Common myeloid progenitor, CD34-positive (primary cell): Measurements from ENCODE around the gene NFKBIZ.

Experiments used
- CTCF ChIA-PET: fragments of 350-600 bp; sonication (Branson Sonifier 250); formaldehyde crosslinking; loops from one replicate; lab custom pipeline; 2021; ENCODE audit warnings: antibody characterized with exemption; lab: Charles Lee
- POLR2A ChIA-PET: fragments of 350-600 bp; sonication (Branson Sonifier 250); formaldehyde crosslinking; loops from one replicate; lab custom pipeline; 2021; ENCODE audit warnings: antibody characterized with exemption; lab: Charles Lee
- DNase-seq, 3 donors: peaks; one replicate each; pipeline versions ENCODE4 v3.0.0 to v3.0.0-alpha.2; 2013
- H3K27ac ChIP-seq, 2 experiments: 1 replicate in 1 of 2; 2 replicates in 1 of 2; pipeline ENCODE4 v1.7.0; 2013; ENCODE audit warnings: inconsistent platforms in 2 of 2, low read length in 2 of 2, mild to moderate bottlenecking in 2 of 2, low read depth in 1 of 2, moderate library complexity in 1 of 2; ENCODE audit not compliant: severe bottlenecking in 2 of 2, insufficient read depth in 1 of 2, poor library complexity in 1 of 2
- H3K27me3 ChIP-seq, 5 experiments: replicated peaks in 2 of 5; 1 replicate in 3 of 5; 2 replicates in 2 of 5; pipeline versions ENCODE4 v1.6.1 to v1.7.0; 2013; ENCODE audit warnings: low read length in 4 of 5, mild to moderate bottlenecking in 2 of 5, moderate library complexity in 2 of 5, inconsistent platforms in 1 of 5; ENCODE audit not compliant: insufficient read depth in 5 of 5, control insufficient read depth in 4 of 5
- H3K36me3 ChIP-seq, 4 experiments: 1 replicate in 2 of 4; 2 replicates in 2 of 4; pipeline versions ENCODE4 v1.6.1 to v1.7.0; 2013; ENCODE audit warnings: low read length in 3 of 4, control low read depth in 1 of 4, mild to moderate bottlenecking in 1 of 4; ENCODE audit not compliant: control insufficient read depth in 4 of 4, insufficient read depth in 4 of 4
- H3K4me1 ChIP-seq, 4 experiments: 1 replicate in 3 of 4; 2 replicates in 1 of 4; pipeline versions ENCODE4 v1.6.1 to v1.7.1; 2013; ENCODE audit warnings: low read length in 3 of 4, mild to moderate bottlenecking in 3 of 4, control low read depth in 1 of 4, inconsistent platforms in 1 of 4, moderate library complexity in 1 of 4; ENCODE audit not compliant: control insufficient read depth in 4 of 4, insufficient read depth in 4 of 4; ENCODE audit errors: control extremely low read depth in 1 of 4
- H3K4me3 ChIP-seq, 7 experiments: 1 replicate in 4 of 7; 2 replicates in 3 of 7; pipeline versions ENCODE4 v1.5.1 to v1.7.0; 2013; ENCODE audit warnings: mild to moderate bottlenecking in 7 of 7, low read length in 6 of 7, moderate library complexity in 6 of 7, inconsistent platforms in 2 of 7, low read depth in 2 of 7, control low read depth in 1 of 7; ENCODE audit not compliant: insufficient read depth in 4 of 7, control insufficient read depth in 1 of 7; ENCODE audit errors: extremely low read depth in 1 of 7
- H3K9me3 ChIP-seq, 5 experiments: 1 replicate in 4 of 5; 2 replicates in 1 of 5; pipeline versions ENCODE4 v1.6.1 to v1.7.1; 2013; ENCODE audit warnings: low read length in 4 of 5, mild to moderate bottlenecking in 2 of 5, inconsistent platforms in 1 of 5, low read depth in 1 of 5, moderate library complexity in 1 of 5; ENCODE audit not compliant: control insufficient read depth in 4 of 5, insufficient read depth in 2 of 5; ENCODE audit errors: control extremely low read depth in 1 of 5
- WGBS: methylation state at CpG from one replicate; pipeline ENCODE4 v1.1.5; 2013; ENCODE audit not compliant: insufficient coverage; 5-methylcytosine and 5-hydroxymethylcytosine counted together

NFKBIZ gene

GRCh38 chr3:101814835-101815234, 34.5 kb upstream of the NFKBIZ start:
- POLR2A ChIA-PET: interaction anchor here (0.6 to 1.7 kb wide), 2 partner anchors 29 to 35 kb away, joined by 7 to 11 read pairs; partner anchors contain the start of gene NFKBIZ

DNA sequence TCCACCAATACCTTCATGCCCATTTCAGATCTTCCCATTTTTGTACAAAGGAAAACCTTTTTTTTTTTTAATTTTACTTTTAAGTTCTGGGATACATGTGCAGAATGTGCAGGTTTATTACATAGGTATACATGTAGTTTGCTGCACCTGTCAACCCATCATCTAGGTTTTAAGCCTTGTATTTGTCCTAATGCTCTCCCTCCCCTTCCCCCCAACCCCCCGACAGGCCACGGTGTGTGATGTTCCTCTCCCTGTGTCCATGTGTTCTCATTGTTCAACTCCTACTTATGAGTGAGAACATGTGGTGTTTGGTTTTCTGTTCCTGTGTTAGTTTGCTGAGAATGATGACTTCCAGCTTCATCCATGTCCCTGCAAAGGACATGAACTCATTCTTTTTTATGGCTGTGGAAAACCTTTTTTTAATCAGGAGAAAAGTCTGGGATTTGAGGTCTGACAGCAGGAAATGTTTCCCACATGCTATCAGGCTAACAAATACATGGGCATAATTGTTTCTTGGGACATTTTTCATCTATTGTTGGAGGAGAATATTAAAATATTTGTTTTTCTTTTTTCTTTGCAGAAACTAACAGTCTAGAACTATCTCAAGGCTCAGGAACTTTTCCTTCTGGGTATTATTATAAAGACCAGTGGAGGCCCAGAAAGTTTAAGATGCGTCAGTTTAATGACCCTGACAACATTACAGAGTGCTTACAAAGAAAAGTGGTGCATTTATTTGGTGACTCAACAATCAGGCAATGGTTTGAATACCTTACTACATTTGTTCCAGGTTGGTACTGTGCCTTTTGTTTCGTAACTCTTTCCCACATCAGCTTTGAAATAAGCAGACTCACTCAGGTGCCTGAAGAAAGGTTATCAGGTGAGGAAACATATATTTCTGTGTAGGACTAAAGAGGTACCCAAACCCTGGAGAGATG, 32.8 kb upstream of the NFKBIZ start:
- 100% methylated on average over 1 of the region's 4 CpGs for WGBS
- Histone ChIP-seq H3K4me3 (no peak overlapping the region), H3K9me3 (no peaks in the 10 kb centered on the region), H3K27me3 (no peaks in the 10 kb centered on the region), H3K36me3 (peaks cover 3 to 7% (median 3%) of the 10 kb centered on the region in 4 experiments), H3K27ac (no peak overlapping the region), H3K4me1 (peaks cover 0 to 31% (median 3%) of the 10 kb centered on the region in 4 experiments)
- ChIA-PET POLR2A (no interaction called here), CTCF (interaction anchor here (0.8 to 4.2 kb wide), 6 partner anchors 31 to 412 kb away, joined by 3 to 47 read pairs (median 4); no protein-coding TSS in a partner anchor)
- DNase-seq: no peak

More at GRCh38 chr3:101814835-101815234, 34.5 kb upstream of the NFKBIZ start:
- Histone ChIP-seq H3K4me3 (no peak overlapping the region), H3K27me3 (no peaks in the 10 kb centered on the region), H3K36me3 (peaks cover 0 to 7% (median 0%) of the 10 kb centered on the region in 4 experiments), H3K27ac (no peak overlapping the region), H3K4me1 (peaks cover 2 to 42% (median 10%) of the 10 kb centered on the region in 4 experiments), H3K9me3 (no peaks in the 10 kb centered on the region)
- 83% methylated on average over 3 of the region's 3 CpGs for WGBS
- DNase-seq: peak in 1 of 3 donors; percentile 62
- CTCF ChIA-PET: interaction anchor here (0.6 to 16.9 kb wide), 17 partner anchors 7 to 719 kb away, joined by 3 to 414 read pairs (median 5); partner anchors contain the start of gene NFKBIZ

DNA sequence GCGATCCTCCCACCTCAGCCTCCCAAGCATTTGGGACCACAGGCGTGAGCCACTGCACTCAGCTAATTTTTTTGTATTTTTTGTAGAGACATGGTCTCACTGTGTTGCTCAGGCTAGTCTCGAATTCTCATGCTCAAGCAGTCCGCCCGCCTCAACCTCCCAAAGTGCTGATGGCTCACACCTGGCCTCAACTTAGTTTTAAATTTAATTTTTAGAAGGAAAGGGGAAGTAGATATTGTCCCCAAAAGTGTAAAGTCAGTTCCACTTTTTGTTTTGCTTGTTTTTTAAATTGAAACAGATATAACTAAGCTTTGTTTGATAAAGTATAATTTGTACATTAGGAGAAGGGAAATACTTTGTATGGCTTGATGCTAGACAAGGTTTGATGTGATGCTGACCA, 31.3 kb upstream of the NFKBIZ start:
- Histone ChIP-seq H3K27ac (peak overlapping the region in 1 of 2 experiments; percentile 40), H3K27me3 (no peaks in the 10 kb centered on the region), H3K4me3 (peak overlapping the region in 2 of 7 experiments; percentile 31 to 48), H3K36me3 (peaks cover 7 to 8% (median 8%) of the 10 kb centered on the region in 4 experiments), H3K4me1 (peaks cover 0 to 31% (median 3%) of the 10 kb centered on the region in 4 experiments), H3K9me3 (no peaks in the 10 kb centered on the region)
- 100% methylated on average over 1 of the region's 5 CpGs for WGBS
- CTCF ChIA-PET: interaction anchor here (0.5 to 4.2 kb wide), 11 partner anchors 9 to 411 kb away, joined by 3 to 47 read pairs (median 5); partner anchors contain the start of gene NFKBIZ
- DNase-seq: peak in 2 of 3 donors; percentile 65 to 67
- POLR2A ChIA-PET: interaction anchor here (1.5 kb wide), 1 partner anchor 32 kb away, joined by 9 read pairs; the partner anchor contains the start of gene NFKBIZ

DNA sequence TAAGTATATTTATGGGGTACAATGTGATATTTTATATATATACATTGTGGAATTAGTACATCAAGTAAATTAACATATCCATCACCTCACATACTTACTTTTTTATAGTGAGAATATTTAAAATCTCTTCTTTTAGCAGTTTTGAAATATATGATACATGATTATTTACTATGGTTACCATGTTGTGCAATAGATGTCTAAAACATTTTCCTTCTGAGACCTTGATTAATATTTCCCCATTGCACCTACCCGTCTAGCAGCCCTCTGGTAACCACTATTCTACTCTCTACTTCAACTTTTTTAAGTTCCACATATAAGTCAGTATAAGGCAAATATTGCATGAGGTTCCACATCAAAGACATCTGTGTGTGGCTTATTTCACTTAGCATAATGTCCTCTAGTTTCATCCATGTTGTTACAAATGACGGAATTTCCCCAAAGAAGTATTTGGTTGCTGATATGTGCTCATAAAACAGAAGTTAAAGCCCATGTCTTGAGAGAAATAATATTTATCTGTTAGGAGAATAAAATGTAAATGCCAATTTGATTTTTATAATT, 29.6 kb upstream of the NFKBIZ start:
- H3K4me1 ChIP-seq: peaks cover 0 to 21% (median 3%) of the 10 kb centered on the region in 4 experiments
- CTCF ChIA-PET: no interaction called here
- DNase-seq: peak in 2 of 3 donors; percentile 54 to 58
- H3K27me3 ChIP-seq: no peaks in the 10 kb centered on the region
- H3K4me3 ChIP-seq: no peak overlapping the region
- H3K9me3 ChIP-seq: no peaks in the 10 kb centered on the region
- H3K27ac ChIP-seq: no peak overlapping the region
- H3K36me3 ChIP-seq: peaks cover 7 to 8% (median 8%) of the 10 kb centered on the region in 4 experiments
- WGBS: 70% methylated on average over 1 of the region's 2 CpGs
- POLR2A ChIA-PET: no interaction called here

- no peaks in the 10 kb centered on the region for H3K27me3 ChIP-seq
- H3K4me3 ChIP-seq: no peak overlapping the region
- no peak overlapping the region for H3K27ac ChIP-seq
- DNase-seq: no peak
- peaks cover 0 to 15% (median 3%) of the 10 kb centered on the region in 4 experiments for H3K4me1 ChIP-seq
- no peaks in the 10 kb centered on the region for H3K9me3 ChIP-seq
- ChIA-PET POLR2A (no interaction called here), CTCF (interaction anchor here (1.1 to 2.6 kb wide), 8 partner anchors 7 to 407 kb away, joined by 3 to 11 read pairs (median 6); no protein-coding TSS in a partner anchor)
- peaks cover 7 to 8% (median 8%) of the 10 kb centered on the region in 4 experiments for H3K36me3 ChIP-seq
- WGBS: 98% methylated on average over 19 of the region's 19 CpGs
Observed at GRCh38 chr3:101821503-101821902, 27.8 kb upstream of the NFKBIZ start.

GRCh38 chr3:101823525-101823924, 25.8 kb upstream of the NFKBIZ start:
- POLR2A ChIA-PET: no interaction called here
- Histone ChIP-seq H3K9me3 (no peaks in the 10 kb centered on the region), H3K27ac (no peak overlapping the region), H3K4me3 (no peak overlapping the region), H3K36me3 (peaks cover 0 to 8% (median 8%) of the 10 kb centered on the region in 4 experiments), H3K4me1 (peaks cover 5 to 18% (median 13%) of the 10 kb centered on the region in 4 experiments), H3K27me3 (no peaks in the 10 kb centered on the region)
- CTCF ChIA-PET: interaction anchor here (1.3 to 2.7 kb wide), 4 partner anchors 12 to 706 kb away, joined by 3 to 12 read pairs (median 6); no protein-coding TSS in a partner anchor
- DNase-seq: no peak
- 100% methylated on average over 1 of the region's 5 CpGs for WGBS
